ENCODE data around the gene LDLRAD4.
"Not testable (repeated sequence)": the region's sequence is repeated elsewhere in the genome, so short reads cannot be mapped to it uniquely, and the experiment has no call there.

Gene LDLRAD4

DNA sequence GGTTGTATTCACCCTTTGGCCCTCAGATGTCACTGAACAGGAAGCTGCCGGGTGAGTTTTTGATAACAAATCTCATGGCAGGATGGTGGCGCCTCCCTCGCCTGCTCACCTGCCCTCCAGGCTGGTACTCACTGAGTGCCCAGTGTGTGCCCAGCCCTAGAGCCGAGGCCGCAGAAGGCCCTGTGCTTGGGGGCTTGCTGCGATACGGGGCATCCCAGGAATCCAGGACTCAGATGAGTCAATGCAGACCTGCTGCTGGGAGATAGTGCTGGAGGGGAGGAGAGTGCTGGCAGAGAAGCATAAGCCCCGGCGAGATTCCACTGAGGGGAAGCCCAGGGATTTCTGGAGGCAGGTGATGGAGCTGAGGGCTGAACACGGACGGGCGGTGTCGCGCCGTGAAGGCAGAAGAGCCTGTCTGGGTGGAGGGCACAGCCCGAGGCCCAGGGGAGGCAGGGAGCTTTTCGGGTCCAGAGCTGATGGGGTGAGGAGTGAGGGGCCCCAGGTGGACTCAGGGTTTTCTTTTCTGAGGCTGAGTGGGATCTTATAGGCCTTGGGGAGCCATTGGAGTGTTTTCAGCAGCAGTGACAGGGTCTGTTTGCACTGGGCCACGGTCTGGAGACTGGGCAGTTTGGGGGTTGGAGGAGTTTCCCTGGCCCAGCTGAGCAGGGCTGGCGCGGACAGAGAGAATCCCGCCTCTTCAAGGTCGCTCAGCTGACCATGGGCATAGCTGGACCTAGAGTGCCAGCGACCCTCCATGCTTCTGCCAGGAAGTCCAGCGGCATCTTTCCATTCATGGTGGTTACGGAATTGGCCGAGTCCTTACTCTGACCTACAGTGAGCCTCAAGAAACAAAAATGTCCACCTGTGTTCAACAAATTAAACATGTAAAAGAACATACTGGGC, 35.5 kb downstream of the LDLRAD4 start:
- no peak for DNase-seq

DNA sequence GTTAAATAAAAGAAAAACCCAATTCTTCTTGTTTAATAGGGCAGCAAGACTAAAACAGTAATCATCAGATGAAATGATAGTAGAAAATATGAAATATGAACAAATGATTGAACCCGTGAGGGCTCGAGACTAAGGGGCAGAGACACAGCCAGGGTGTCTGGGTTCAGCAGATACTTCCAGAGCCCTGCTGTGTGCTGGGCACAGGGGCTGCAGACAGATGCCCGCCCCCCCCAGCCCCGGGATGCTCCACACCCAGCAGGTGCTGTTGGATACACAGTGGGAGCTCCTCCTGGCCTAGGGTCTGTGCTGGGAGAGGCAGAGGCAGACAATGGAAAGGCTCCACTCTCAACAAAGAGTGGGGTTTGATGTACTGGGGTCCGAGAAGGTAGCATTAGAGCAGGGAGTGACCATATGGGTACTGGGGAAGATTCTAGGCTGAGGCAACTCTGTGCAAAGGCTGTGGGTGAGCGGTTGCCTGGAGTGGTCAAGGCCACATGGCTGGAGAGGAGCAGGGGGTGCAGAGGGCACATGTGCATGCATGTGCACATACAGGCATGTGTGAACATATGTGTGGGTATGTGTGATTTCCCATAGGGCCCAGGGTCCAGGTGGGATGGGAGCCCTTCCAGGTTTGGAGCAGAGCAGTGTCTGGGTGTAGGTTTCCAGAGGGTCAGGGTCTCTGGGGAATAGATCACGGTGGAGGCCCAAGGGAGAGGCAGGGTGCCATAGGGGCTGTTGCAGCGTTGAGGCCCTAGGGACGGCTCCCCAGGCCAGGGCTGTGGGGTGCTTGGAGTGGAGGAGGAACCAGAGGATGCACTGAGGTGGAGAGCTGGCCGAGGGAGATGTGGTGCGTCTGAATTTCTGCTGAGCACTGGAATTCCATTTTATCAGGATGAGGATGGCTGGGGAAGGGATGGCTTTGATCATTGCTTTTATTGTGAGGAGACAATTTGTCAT, 36.7 kb downstream of the LDLRAD4 start:
- DNase-seq = no peak

DNA sequence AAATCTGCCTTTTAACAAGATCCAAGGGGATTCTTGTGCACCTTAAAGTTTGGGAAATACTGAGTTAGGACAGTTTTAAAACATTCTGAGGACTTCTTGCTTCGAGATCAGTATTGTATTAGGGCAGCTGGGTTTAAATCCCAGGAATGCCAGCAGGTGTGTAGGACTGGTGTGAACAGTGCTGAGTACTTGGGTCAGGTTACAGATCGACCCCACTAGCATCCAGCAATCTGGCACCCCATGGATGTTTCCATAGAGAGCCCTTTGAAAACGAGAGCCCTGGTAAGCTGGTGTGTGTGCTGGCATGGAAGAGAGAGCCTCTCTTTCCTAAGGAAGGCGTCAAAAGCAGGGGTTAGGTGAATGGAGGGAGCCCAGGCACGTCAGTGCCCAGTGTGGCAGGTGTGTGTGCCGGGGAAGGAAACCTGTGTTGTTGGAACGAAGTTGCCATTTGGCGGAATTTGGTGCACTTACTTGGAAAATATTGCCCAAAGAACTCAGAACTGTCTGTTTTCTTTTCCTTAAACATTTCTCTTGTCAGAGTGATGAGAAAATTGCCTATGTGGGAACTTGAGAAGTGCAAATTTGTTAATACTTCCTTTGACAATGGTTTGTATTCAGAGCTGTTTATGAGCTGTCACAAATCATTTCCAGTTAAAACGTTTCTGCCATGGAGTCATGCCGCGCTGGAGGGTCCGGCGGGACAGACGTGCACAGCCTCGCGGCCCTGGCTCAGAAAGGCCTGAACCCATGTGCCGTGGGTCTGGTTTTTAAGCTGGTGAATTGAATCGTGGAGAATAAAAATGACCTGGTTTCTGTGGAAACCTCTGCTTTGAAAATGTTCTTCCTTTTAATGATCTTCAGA, 38.1 kb downstream of the LDLRAD4 start:
- no peak for DNase-seq

DNA sequence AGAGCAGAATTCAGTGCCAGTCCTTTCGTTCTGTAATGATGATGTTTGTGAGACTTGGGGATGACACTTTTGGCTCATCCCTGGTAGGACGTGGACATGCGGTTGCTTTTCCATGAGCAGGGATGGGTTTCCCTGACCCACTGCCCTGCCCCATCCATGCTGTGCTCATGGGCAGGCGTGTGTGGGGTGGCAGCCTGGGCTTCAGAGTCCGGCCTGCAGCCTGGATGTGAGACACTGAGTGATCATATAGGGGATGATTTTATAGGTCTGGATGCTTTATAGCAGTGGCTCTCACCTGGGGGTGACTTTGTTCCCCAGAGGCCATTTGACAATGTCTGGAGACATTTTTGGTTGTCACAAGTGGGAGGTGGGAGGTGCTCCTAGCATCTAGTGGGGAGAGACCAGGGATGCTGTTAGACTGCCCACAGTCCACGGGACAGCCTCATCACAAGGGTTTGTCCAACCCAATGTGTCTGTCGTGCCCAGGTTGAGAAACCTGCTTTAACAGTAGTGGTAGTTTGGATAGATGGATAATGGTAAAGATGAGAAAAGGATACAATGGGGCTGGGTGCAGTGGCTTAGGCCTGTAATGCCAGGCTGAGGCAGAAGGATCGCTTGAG, 38.9 kb downstream of the LDLRAD4 start:
- DNase-seq = no peak

DNA sequence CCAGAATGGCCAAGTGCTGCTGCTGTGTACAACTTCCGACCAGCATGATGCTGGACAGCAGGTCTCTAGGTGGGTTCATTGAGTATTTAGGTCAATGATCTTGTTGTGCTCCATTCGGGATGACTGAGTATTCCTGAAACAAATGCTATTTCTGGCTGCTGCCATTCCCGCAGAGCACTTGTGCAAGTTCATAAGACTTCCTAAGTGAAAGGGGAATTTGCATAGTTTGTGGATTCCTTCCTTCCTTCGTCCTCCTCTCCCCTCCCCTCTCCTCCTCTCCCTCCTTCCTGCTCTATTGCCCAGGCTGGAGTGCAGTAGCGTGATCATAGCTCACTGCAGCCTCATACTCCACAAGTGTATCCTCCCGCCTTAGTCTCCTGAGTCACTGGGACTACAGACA, 40.4 kb downstream of the LDLRAD4 start:
- no peak for DNase-seq

DNA sequence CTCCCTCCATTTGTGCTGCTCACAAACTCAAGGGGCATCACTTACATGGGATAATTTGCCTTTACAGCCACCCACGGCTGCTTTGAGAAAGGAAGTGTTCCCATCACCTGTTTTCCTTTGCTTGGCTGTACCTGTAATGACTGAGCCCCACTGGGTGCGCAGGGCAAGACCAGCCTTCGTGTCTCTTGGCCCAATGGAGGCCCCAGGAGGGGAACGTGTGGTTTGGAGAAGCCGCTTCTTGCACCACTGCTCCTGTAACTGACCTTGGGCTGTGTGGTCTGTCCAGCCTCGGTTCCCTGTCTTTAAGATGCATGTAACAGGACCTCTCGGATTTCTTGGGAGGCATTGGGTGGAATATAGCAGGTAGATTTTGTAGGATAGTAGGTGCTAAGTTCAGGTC, 41.1 kb downstream of the LDLRAD4 start:
- DNase-seq = no peak

DNA sequence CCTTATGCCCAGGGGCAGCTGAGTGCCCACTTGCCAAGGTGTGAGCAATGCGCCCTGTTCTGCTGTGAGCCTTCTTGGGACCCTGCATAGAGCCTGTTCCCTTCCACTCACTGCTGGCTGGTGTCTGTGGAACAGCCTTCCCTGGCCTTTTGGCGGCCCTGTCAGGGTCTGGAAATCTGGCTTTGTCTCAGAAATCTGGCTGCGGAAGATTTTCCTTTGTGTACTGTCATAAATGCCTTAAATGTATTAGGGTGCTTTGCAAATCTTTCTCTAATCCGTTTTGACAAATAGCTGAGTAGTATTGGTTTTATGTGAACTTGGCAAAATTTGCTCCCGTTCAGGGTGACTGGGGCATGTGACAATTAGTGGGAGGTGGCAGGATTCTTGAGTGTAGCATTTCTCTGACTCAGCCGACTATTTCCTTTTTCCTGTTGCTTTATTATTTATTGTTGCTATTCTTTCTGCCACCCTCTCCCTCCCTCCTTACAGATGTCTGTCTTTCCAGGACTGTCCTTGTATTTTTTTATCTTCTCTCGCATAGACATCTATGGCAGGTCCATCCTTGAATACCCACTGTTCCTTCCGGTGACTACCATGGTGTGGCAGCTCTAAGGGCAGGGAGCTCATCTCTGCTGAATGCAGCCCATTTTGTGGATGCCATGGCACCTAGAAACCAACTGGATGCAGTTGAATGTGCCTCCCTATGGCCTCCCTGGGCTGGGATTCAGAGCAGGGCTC, 41.8 kb downstream of the LDLRAD4 start:
- no peak for DNase-seq

DNA sequence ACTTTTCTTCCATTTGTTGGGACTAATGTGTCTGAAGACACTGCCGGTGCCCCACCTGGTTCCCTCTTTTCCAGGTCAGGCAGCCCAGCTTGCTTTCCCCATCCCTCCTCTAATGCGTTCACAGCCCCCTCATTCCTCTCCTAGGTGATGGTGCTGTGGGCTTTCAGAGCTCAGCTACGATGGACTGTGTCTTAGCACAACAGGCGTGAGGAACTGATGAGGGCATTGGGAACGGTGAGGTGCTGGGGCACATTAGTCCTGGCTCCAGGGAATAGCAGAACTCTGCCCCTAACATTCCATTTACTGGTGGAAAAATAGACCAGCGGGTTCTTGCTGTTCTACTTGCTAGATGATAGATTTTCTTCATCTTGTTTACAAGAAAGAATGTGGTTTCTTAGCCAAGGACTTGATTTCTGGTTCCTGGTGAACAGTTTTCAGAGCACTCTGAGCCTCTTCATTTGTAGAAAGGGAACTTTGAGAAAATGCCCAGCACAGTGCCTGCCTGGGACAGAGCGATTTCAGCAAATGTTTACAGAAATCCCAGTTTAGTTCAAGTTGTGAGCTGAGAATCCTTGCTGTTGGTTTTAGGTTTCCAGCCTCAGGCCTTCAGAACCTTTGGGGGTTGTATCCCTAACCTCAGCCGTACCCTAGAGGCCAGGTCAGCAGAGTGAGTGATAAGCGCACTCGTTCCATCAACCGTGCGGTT, 42.5 kb downstream of the LDLRAD4 start:
- no peak for DNase-seq

DNA sequence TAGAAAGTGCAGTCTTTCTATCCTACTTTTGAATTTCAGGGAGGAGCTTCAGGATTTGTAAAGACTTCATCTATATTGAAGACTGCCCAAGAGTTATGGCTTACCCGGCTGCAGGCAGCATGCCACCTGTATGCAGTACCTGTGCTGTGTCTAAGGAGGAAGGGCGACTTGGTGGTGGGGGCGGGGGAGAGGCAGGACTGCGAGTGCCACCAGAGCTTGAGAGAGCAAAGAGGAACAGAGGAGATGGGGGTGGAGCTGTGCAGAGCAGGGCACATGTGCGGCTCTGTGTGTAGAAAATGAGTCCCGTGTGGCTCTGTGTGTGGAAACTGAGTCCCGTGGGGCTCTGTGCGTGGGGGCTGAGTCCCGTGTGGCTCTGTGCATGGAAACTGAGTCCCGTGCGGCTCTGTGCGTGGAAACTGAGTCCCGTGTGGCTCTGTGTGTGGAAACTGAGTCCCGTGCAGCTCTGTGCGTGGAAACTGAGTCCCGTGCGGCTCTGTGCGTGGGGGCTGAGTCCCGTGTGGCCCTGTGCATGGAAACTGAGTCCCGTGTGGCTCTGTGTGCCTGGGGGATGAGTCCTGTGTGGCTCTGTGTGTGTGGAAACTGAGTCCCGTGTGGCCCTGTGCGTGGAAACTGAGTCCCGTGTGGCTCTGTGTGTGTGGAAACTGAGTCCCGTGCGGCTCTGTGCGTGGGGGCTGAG, 43.2 kb downstream of the LDLRAD4 start:
- no peak for DNase-seq

DNA sequence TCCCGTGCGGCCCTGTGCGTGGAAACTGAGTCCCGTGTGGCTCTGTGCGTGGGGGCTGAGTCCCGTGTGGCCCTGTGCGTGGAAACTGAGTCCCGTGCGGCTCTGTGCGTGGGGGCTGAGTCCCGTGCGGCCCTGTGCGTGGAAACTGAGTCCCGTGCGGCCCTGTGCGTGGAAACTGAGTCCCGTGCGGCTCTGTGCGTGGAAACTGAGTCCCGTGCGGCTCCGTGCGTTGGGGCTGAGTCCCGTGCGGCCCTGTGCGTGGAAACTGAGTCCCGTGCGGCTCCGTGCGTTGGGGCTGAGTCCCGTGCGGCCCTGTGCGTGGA, 43.8 kb downstream of the LDLRAD4 start:
- not testable (repeated sequence) for DNase-seq

DNA sequence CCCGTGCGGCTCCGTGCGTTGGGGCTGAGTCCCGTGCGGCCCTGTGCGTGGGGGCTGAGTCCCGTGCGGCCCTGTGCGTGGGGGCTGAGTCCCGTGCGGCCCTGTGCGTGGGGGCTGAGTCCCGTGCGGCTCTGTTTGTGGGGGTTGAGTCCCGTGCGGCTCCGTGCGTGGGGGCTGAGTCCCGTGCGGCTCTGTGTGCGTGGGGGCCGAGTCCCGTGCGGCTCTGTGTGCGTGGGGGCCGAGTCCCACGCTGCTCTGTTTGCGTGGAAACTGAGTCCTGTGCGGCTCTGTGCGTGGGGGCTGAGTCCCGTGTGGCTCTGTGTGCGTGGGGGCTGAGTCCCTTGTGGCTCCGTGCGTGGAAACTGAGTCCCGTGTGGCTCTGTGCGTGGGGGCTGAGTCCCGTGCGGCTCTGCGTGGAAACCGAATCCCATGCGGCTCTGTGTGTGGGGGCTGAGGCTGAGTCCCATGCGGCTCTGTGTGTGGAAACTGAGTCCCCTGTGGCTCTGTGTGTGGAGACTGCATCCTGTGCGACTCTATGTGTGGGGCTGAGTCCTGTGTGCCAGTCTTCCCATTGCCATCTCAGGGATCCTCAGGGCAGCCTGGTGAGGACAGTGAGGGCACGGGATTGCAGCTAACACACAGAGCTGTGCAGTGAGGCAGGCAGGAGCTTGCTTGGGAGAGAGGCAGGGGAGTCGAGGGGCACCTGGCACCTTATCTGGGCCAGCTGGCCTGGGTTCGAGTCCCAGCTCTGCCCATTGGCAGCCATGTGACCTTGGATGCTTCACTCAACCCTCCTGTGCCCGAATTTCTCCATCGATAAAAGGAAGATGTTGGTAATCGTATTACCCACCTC, 44.5 kb downstream of the LDLRAD4 start:
- DNase-seq = no peak

DNA sequence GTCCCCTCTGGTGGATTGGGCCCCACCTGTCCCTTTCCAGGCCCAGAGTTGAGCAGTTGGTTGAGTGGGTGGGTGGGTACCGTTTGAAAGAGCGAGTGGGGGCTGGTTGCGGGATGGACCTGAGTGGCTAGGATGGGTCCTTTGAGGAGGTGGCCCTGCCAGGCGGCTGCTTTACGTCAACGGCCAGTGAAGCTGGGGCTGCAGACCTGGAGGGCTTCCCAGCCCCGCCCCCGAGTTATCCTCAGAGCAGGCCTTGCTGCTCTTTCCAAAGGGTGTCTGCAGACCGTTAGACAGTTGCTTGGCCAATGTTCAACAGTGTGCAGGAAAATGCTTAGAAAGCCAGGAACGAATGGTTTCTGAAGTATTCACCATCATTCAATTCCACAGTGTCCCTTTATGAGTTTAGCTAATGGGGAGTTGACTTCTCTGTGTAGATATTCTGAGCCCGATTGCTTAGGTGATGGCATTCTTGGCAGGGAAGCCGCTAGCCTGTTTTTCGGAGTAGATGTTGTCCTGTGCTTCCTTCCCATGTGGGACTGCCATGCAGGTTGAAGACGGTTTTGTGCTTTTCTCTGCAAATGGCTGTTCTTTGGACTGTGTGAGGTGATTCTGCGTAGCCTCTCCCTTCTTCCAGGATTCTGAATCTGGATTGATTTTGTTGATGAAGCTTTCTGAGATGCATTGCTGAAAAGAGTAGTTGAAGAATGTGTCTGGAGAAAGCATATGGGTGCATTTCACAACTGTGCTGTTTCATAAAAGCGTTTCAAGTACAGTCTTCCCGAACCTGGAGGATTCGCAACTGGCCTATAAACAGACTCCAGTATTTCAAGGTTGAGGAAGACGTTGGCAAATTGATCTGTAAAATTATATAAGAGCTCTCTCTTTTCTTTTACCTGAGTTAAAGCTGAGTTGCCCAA, 45.8 kb downstream of the LDLRAD4 start:
- DNase-seq = no peak

DNA sequence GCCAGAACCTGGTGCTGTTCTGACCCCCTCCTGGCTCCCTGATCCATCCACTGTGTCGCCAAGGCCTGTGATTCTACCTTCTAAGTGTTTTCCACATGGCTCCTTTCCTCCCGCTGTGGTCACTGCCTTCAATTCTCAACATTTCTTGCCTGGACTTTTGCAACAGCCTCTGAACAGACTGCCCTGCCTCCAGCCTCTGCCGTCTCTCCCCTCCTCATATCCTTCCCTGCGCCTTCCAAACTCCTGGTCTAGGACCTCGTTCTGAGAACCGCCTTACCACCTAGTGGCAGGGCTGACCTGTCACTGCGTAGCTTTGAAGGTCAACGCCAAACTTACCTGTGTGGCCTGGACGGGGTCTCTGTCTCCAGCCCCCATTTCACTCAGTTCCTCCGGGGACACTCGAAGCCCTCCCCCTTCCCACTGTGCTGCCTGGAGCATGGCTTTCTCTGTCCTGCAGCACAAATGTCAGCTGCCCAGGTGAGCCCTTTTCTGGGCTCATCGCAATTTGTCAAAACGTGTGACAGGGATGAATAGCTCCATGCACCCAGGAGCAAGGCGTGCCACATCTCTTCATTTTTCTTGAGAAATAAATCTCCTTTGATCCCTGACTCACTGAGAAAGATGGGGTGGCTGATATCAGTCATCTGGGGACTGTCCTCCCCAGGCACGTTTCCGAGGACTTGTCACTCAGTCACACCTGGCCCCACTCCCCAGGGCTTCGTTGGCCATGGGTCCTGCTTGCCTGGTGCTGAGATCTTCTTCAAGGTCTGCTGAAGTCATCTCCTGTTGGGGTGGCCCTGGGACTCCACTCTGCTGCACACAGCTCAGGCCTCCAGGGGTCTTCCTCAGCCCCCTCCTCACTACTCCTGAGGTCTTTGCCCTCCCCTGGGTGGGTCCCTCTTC, 46.7 kb downstream of the LDLRAD4 start:
- DNase-seq = no peak

DNA sequence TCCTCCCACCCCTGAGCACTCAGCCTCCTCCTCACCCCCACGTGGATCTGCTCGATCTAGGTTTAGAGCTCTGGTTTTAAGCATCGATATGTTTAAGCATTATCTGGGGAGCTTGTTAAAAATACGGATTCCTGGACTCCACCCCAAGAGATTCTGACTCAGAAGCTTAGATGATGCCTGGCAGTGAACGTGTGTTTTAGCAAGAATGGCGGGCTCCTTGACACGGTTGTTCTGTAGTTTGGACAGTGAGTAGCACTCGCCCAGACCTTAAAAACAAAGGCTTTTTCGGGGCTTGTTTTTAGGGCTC, 47.3 kb downstream of the LDLRAD4 start:
- no peak for DNase-seq

DNA sequence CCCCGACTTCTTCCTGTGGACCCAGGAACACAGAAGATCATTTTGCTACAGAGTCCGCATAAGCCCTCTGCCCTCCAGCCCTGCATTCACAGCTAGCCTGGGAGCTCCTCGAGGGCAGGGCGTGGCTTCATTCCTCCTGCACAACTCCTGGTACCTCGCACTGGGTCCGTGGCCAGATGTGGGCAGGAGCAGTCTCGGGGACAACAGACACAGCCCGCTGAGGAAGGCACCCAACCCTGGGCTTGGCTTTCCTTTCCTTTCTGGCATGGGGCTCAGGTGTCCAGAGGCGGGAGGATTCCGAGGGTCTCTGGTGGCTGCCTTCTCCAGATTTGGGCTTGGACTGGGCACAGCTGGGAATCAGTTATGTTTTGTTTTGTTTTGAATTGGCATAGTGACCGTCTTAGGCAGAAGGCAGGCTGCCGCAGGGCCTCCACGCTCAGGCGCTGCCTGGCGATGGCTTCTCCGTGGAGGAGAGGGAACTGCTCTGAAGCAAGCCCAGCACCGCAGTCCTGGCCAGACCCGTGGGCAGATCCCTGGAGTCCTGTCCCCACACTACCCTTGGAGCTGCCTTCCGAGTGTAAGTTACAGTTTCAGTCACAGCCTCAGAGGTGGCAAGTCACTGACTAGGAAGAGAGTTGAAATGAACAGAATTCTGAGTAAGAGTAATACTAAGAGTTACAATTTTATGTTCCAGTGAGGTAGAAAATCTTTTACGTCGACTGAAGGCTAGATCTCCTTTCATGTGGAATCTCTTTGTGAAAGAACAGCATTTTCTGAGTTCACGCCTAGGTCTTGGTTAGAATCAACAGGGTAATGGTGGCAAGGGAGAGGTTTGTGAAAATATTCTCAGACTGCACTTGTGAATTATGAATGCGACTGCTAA, 47.9 kb downstream of the LDLRAD4 start:
- no peak for DNase-seq

DNA sequence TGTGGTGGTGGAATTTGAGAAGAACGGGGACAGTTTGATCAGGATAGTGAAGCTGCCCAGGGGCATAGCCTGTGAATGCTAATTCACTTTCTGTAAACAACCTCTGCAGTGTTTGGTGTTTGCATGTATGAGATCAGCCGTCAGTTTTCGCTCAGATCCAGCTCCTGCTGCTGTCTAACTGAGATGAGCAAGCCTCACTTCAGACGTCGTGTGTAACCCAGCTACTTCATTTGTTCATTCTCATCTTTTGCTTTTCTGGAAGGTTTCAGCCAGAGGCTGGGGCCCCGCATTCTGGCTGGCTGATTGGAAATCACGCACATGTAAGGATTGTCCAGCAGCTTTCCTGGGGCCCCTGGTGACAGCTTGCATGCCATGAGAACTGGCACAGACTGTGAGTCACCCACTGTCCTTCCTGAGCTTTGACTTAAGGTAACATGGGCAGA, 48.9 kb downstream of the LDLRAD4 start:
- no peak for DNase-seq

Data from NCI-H1694 (cell line).